ENCODE data around the gene NUBPL. TPM values are rescaled to one million over a fixed set of nuclear protein-coding genes. Genes with fewer than 3 reads are reported as not detected.

The NUBPL gene
- total RNA-seq, 1 experiment from 2014 or later = 11.6 TPM

DNA sequence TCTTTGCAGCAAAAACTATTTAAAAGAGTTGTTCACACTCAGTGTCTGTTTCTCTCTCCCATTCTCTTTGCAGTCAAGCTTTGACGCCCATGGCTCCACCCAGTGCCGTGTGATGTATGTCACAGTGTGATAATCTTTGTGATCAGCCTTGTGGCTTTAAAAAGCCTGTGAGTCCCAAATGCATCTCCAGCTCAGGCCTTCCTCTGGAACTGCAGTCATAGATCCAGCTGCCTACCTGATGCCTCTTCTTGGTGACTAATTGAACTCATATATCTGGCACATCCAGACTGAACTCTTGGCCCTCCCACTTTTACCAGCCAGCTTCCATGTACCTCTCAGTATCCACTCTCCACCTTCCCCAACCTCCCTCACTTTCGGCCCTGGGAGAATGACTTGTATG is 333.1 kb downstream of the NUBPL start (continued):
- TF ChIP-seq, protein P1, sequence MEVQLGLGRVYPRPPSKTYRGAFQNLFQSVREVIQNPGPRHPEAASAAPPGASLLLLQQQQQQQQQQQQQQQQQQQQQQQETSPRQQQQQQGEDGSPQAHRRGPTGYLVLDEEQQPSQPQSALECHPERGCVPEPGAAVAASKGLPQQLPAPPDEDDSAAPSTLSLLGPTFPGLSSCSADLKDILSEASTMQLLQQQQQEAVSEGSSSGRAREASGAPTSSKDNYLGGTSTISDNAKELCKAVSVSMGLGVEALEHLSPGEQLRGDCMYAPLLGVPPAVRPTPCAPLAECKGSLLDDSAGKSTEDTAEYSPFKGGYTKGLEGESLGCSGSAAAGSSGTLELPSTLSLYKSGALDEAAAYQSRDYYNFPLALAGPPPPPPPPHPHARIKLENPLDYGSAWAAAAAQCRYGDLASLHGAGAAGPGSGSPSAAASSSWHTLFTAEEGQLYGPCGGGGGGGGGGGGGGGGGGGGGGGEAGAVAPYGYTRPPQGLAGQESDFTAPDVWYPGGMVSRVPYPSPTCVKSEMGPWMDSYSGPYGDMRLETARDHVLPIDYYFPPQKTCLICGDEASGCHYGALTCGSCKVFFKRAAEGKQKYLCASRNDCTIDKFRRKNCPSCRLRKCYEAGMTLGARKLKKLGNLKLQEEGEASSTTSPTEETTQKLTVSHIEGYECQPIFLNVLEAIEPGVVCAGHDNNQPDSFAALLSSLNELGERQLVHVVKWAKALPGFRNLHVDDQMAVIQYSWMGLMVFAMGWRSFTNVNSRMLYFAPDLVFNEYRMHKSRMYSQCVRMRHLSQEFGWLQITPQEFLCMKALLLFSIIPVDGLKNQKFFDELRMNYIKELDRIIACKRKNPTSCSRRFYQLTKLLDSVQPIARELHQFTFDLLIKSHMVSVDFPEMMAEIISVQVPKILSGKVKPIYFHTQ (CRISPR knock-in tag; IDR thresholded peaks at IDR 0.05) = no peak
- TF ChIP-seq ZNF396 (CRISPR knock-in tag; IDR thresholded peaks at IDR 0.05; ENCODE audit: borderline replicate concordance) (no peak), SOX15 (CRISPR knock-in tag; IDR thresholded peaks at IDR 0.05) (no peak)
- TF ChIP-seq, protein P2, sequence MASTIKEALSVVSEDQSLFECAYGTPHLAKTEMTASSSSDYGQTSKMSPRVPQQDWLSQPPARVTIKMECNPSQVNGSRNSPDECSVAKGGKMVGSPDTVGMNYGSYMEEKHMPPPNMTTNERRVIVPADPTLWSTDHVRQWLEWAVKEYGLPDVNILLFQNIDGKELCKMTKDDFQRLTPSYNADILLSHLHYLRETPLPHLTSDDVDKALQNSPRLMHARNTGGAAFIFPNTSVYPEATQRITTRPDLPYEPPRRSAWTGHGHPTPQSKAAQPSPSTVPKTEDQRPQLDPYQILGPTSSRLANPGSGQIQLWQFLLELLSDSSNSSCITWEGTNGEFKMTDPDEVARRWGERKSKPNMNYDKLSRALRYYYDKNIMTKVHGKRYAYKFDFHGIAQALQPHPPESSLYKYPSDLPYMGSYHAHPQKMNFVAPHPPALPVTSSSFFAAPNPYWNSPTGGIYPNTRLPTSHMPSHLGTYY (CRISPR knock-in tag; IDR thresholded peaks at IDR 0.05) = no peak

- POLR2A ChIA-PET = no interaction called here
- no peak overlapping the region for H3K27ac Mint-ChIP-seq
- peaks cover 29% of the 10 kb centered on the region for H3K4me1 Mint-ChIP-seq
- no peak overlapping the region for H3K4me3 Mint-ChIP-seq
- DNase-seq (ENCODE audit: low spot score) = no peak
- H3K9me3 Mint-ChIP-seq = no peaks in the 10 kb centered on the region
- H3K27me3 Mint-ChIP-seq (ENCODE audit: low read depth) = no peaks in the 10 kb centered on the region
- ATAC-seq = no peak
- no peak for TF ChIP-seq MYBL2 (CRISPR knock-in tag; IDR thresholded peaks at IDR 0.05)
- no peak for TF ChIP-seq ARID4B (CRISPR knock-in tag; IDR thresholded peaks at IDR 0.05; ENCODE audit: borderline replicate concordance)
- no peaks in the 10 kb centered on the region for H3K36me3 Mint-ChIP-seq
- CTCF ChIA-PET = no interaction called here
Observed at GRCh38 chr14:31895206-31895605, 334.0 kb downstream of the NUBPL start.

- H3K4me1 Mint-ChIP-seq = peaks cover 29% of the 10 kb centered on the region
- H3K27me3 Mint-ChIP-seq (ENCODE audit: low read depth) = no peaks in the 10 kb centered on the region
- H3K9me3 Mint-ChIP-seq = no peaks in the 10 kb centered on the region
- no peak overlapping the region for H3K4me3 Mint-ChIP-seq
- H3K27ac Mint-ChIP-seq = no peak overlapping the region
- POLR2A ChIA-PET = no interaction called here
- CTCF ChIA-PET = no interaction called here
- H3K36me3 Mint-ChIP-seq = no peaks in the 10 kb centered on the region
- DNase-seq (ENCODE audit: low spot score) (no peak), ATAC-seq (no peak)
- TF ChIP-seq ATF1 (CRISPR knock-in tag; IDR thresholded peaks at IDR 0.05) (no peak), ZNF425 (CRISPR knock-in tag; conservative IDR thresholded peaks at IDR 0.05) (no peak), CREB1 (CRISPR knock-in tag; IDR thresholded peaks at IDR 0.05) (no peak), FOXP1 (CRISPR knock-in tag; IDR thresholded peaks at IDR 0.05; ENCODE audit: borderline replicate concordance) (no peak), ARID4B (CRISPR knock-in tag; IDR thresholded peaks at IDR 0.05; ENCODE audit: borderline replicate concordance) (no peak)
- TF ChIP-seq, protein P1 (CRISPR knock-in tag; IDR thresholded peaks at IDR 0.05) = no peak
- TF ChIP-seq, protein P3, sequence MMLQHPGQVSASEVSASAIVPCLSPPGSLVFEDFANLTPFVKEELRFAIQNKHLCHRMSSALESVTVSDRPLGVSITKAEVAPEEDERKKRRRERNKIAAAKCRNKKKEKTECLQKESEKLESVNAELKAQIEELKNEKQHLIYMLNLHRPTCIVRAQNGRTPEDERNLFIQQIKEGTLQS (CRISPR knock-in tag; conservative IDR thresholded peaks at IDR 0.05) = no peak
Observed at GRCh38 chr14:31895646-31896045, 334.4 kb downstream of the NUBPL start.

All from WTC11 (cell line).